Measurements from ENCODE around the gene CCR1. TPM values are rescaled to one million over a fixed set of nuclear protein-coding genes. Genes with fewer than 3 reads are reported as not detected.

Gene CCR1
- total and polyA plus RNA-seq, 9 of the 15 experiments (the other 6 are each of a cell fraction or from before 2014, with no cell fraction given), result not detected

DNA sequence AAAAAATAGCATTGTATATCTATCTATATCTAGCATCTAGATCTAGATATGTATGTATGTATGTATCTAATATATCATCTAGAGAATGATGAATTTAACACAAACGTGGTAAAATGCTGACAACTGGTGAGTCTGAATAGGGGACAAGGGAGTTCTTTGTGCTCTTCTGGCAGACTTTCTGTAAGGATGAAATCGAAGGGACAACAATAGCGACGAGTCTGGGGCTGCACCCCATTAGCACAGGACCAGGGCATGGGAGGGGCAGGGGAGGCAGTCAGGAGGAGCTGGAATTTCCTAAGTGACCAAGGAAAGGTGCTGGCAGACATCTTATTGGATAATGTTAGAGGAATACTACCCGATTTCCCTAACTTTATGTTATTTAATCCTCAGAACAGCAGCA lies 7.9 kb downstream of the CCR1 start:
- DNase-seq (ENCODE audit: extremely low read depth in 1 of 4, low spot score in 3 of 4), result no peak
- ChIA-PET POLR2A (no interaction called here), CTCF (ENCODE audit: low intra/inter-chr PET ratio) (no interaction called here)
- Histone ChIP-seq H3K9me3 (replicated peaks; ENCODE audit: control insufficient read depth, insufficient read depth, low read depth, low read length) (no peaks in the 10 kb centered on the region), H3K4me1 (replicated peaks in 1 of 2; ENCODE audit: control insufficient read depth in 2 of 2, insufficient read depth in 2 of 2, low read length in 2 of 2) (no peaks in the 10 kb centered on the region), H3K4me3 (no peak overlapping the region), H3K9me1 (ENCODE audit: control insufficient read depth, insufficient read depth, low read length) (no peaks in the 10 kb centered on the region), H3K27ac (ENCODE audit: extremely low read depth, low read depth, low read length) (no peak overlapping the region), H2AFZ (ENCODE audit: low read depth, low read length) (no peak overlapping the region), H3K9ac (ENCODE audit: insufficient read depth in 1 of 2, low read depth in 2 of 2, low read length in 2 of 2) (no peak overlapping the region), H3K27me3 (ENCODE audit: control insufficient read depth in 2 of 2, insufficient read depth in 2 of 2, low read length in 2 of 2) (peaks cover 2 to 11% of the 10 kb centered on the region in 2 experiments; a peak in 3 of 5 replicates), H3K79me2 (ENCODE audit: control insufficient read depth, insufficient read depth, low read length) (no peaks in the 10 kb centered on the region), H4K20me1 (replicated peaks; ENCODE audit: control insufficient read depth, insufficient read depth, low read length) (no peaks in the 10 kb centered on the region), H3K4me2 (ENCODE audit: insufficient read depth, low read length) (no peak overlapping the region), H3K36me3 (ENCODE audit: control insufficient read depth, insufficient read depth, low read length) (no peaks in the 10 kb centered on the region)
- no peak for TF ChIP-seq JUN (IDR thresholded peaks at IDR 0.05; ENCODE audit: borderline replicate concordance, low read depth, low read length)
- TF ChIP-seq JUN (CRISPR knock-in tag; IDR thresholded peaks at IDR 0.05; ENCODE audit: borderline replicate concordance), result no peak
- TF ChIP-seq MBD2 (IDR thresholded peaks at IDR 0.05; ENCODE audit: borderline replicate concordance, low read depth), result no peak
- no peak for TF ChIP-seq SLC30A9 (CRISPR knock-in tag; IDR thresholded peaks at IDR 0.05)
- TF ChIP-seq MECOM (CRISPR knock-in tag; IDR thresholded peaks at IDR 0.05), result no peak
- no peak for TF ChIP-seq CBX3 (IDR thresholded peaks at IDR 0.05; ENCODE audit: borderline replicate concordance in 1 of 2, low read length in 2 of 2)
- no peak for TF ChIP-seq SNRNP70 (optimal IDR thresholded peaks at IDR 0.05; ENCODE audit: low read depth, low read length)
- no peak for TF ChIP-seq HDAC3 (IDR thresholded peaks at IDR 0.05; ENCODE audit: borderline replicate concordance, partially characterized antibody)
- WGBS (ENCODE audit: insufficient coverage, low coverage, missing lambda C conversion rate), result 2% methylated on average over 5 of the region's 5 CpGs
- intact Hi-C loops (cut with micrococcal nuclease) (loop anchor here (10.0 kb wide), 2 partner anchors 115 to 1165 kb away; no protein-coding TSS in a partner anchor), in situ Hi-C loops (cut with MboI) (no loop called here)
- ATAC-seq, result no peak
- BruUV-seq (replicated peaks), result no TSS peak
- FAIRE-seq, result no peak

Data from K562 (cell line).